IMR-90 (cell line): ENCODE data around the gene HPCAL4. TPM values are rescaled to one million over a fixed set of nuclear protein-coding genes. Genes with fewer than 3 reads are reported as not detected.

ENCODE experiments used
- ATAC-seq: fragments of 200-7000 bp; cut with Tn5 transposase; 2 replicates; pipeline ENCODE4 v1.9.1; 2020; ENCODE audit warnings: low read depth, mild to moderate bottlenecking, moderate library complexity
- BruUV-seq: library from RNA; stranded (reverse); fragments of 400-500 nt; replicated peaks from 2 replicates; lab custom pipeline; 2021; lab: Mats Ljungman, UMichigan
- CTCF ChIA-PET: fragments of 300-600 bp; formaldehyde crosslinking; extraction: SDS; loops from one replicate; lab custom pipeline; 2021; ENCODE audit warnings: antibody characterized with exemption; lab: Yijun Ruan, JAX
- POLR2A ChIA-PET: fragments of 300-600 bp; sonication (Branson Sonifier 250); formaldehyde crosslinking; loops from one replicate; lab custom pipeline; 2022; ENCODE audit warnings: antibody characterized with exemption; ENCODE audit not compliant: unreplicated experiment; lab: Charles Lee
- DNase-seq: peaks from one replicate; pipeline ENCODE4 v3.0.0; 2013
- H2AFZ ChIP-seq: replicated peaks from 2 replicates; pipeline ENCODE3; 2013; ENCODE audit warnings: low read length, mild to moderate bottlenecking; ENCODE audit not compliant: poor library complexity
- H2AK5ac ChIP-seq: 2 replicates; pipeline ENCODE4 v1.6.1; 2013; ENCODE audit warnings: low read depth, low read length, inconsistent platforms
- H2AK9ac ChIP-seq: replicated peaks from 2 replicates; pipeline ENCODE3; 2013; ENCODE audit warnings: mild to moderate bottlenecking, low read depth, low read length, moderate library complexity; ENCODE audit not compliant: poor library complexity
- H2BK120ac ChIP-seq: 2 replicates; pipeline ENCODE4 v1.6.1; 2013; ENCODE audit warnings: low read depth, low read length, inconsistent platforms
- H2BK15ac ChIP-seq: 3 replicates; pipeline ENCODE4 v1.6.1; 2013; ENCODE audit warnings: low read depth, low read length, inconsistent platforms
- H2BK20ac ChIP-seq: 2 replicates; pipeline ENCODE4 v1.6.1; 2013; ENCODE audit warnings: low read depth, mild to moderate bottlenecking, inconsistent platforms, low read length, moderate library complexity
- H2BK5ac ChIP-seq: 2 replicates; pipeline ENCODE4 v1.6.1; 2013; ENCODE audit warnings: mild to moderate bottlenecking, low read depth, low read length, inconsistent platforms; ENCODE audit not compliant: poor library complexity, severe bottlenecking
- H3K14ac ChIP-seq: replicated peaks from 2 replicates; pipeline ENCODE4 v1.6.1; 2013; ENCODE audit warnings: low read depth, low read length, inconsistent platforms
- H3K18ac ChIP-seq: 2 replicates; pipeline ENCODE4 v1.6.1; 2013; ENCODE audit warnings: low read depth, low read length, control low read depth
- H3K23ac ChIP-seq: 2 replicates; pipeline ENCODE4 v1.6.1; 2013; ENCODE audit warnings: low read depth, low read length, inconsistent platforms
- H3K27ac ChIP-seq: 2 replicates; pipeline ENCODE4 v1.5.1; 2013; ENCODE audit warnings: mild to moderate bottlenecking, control low read depth, low read length; ENCODE audit not compliant: insufficient read depth
- H3K27me3 ChIP-seq: 2 replicates; pipeline ENCODE4 v1.6.1; 2013; ENCODE audit warnings: low read length; ENCODE audit not compliant: control insufficient read depth, insufficient read depth
- H3K36me3 ChIP-seq: 2 replicates; pipeline ENCODE4 v1.6.1; 2013; ENCODE audit warnings: low read length, mixed read lengths; ENCODE audit not compliant: control insufficient read depth, insufficient read depth
- H3K4ac ChIP-seq: 2 replicates; pipeline ENCODE4 v1.6.1; 2013; ENCODE audit warnings: low read depth, low read length, inconsistent platforms
- H3K4me1 ChIP-seq: 2 replicates; pipeline ENCODE4 v1.6.1; 2013; ENCODE audit warnings: low read length, mixed read lengths; ENCODE audit not compliant: control insufficient read depth, insufficient read depth
- H3K4me2 ChIP-seq: 2 replicates; pipeline ENCODE4 v1.6.1; 2013; ENCODE audit warnings: low read depth, mild to moderate bottlenecking, control low read depth, low read length, moderate library complexity
- H3K4me3 ChIP-seq: 2 replicates; pipeline ENCODE4 v1.5.1; 2013; ENCODE audit warnings: low read depth, mild to moderate bottlenecking, control low read depth, low read length, moderate library complexity; ENCODE audit not compliant: insufficient read depth
- H3K56ac ChIP-seq: 2 replicates; pipeline ENCODE4 v1.6.1; 2013; ENCODE audit warnings: low read length, inconsistent platforms; ENCODE audit not compliant: insufficient read depth; ENCODE audit errors: extremely low read depth
- H3K79me1 ChIP-seq, 2 experiments: 2 replicates each; pipeline ENCODE4 v1.6.1; 2013; ENCODE audit warnings: low read length in 2 of 2, inconsistent platforms in 1 of 2, low read depth in 1 of 2
- H3K9ac ChIP-seq: 2 replicates; pipeline ENCODE4 v1.6.1; 2013; ENCODE audit warnings: low read depth, low read length, control low read depth
- H3K9me1 ChIP-seq: 2 replicates; pipeline ENCODE4 v1.6.1; 2013; ENCODE audit warnings: low read length, inconsistent platforms; ENCODE audit not compliant: insufficient read depth
- H3K9me3 ChIP-seq: 2 replicates; pipeline ENCODE4 v1.6.1; 2013; ENCODE audit warnings: low read length; ENCODE audit not compliant: control insufficient read depth, insufficient read depth
- H4K20me1 ChIP-seq: 2 replicates; pipeline ENCODE4 v1.6.1; 2013; ENCODE audit warnings: low read length, inconsistent platforms; ENCODE audit not compliant: insufficient read depth
- H4K5ac ChIP-seq: 2 replicates; pipeline ENCODE4 v1.6.1; 2013; ENCODE audit warnings: mild to moderate bottlenecking, low read depth, low read length, control low read depth
- H4K8ac ChIP-seq, 2 experiments: 2 replicates each; pipeline ENCODE4 v1.6.1; 2013; ENCODE audit warnings: low read depth in 2 of 2, low read length in 2 of 2, control low read depth in 1 of 2, inconsistent platforms in 1 of 2
- H4K91ac ChIP-seq: 2 replicates; pipeline ENCODE4 v1.6.1; 2013; ENCODE audit warnings: low read depth, low read length, inconsistent platforms; ENCODE audit not compliant: insufficient read depth
- CEBPB ChIP-seq: IDR thresholded peaks from 2 replicates; pipeline ENCODE4 v1.6.1; 2012; ENCODE audit warnings: low read depth, low read length, improper control_type of control experiment
- ELK1 ChIP-seq: fragments of 150-350 bp; IDR thresholded peaks from 2 replicates; pipeline ENCODE4 v1.6.1; 2016; ENCODE audit warnings: low read depth, mild to moderate bottlenecking, low read length, moderate library complexity, borderline replicate concordance
- FOS ChIP-seq: fragments of 150-350 bp; IDR thresholded peaks from 2 replicates; pipeline ENCODE4 v1.6.1; 2016; ENCODE audit warnings: low read depth, low read length
- MAZ ChIP-seq: IDR thresholded peaks from 2 replicates; pipeline ENCODE4 v1.6.1; 2012; ENCODE audit warnings: low read depth, mild to moderate bottlenecking, low read length, improper control_type of control experiment, moderate library complexity, borderline replicate concordance
- MXI1 ChIP-seq: IDR thresholded peaks from 2 replicates; pipeline ENCODE4 v1.6.1; 2012; ENCODE audit warnings: low read depth, mild to moderate bottlenecking, low read length, moderate library complexity, borderline replicate concordance
- NFE2L2 ChIP-seq: fragments of 150-350 bp; IDR thresholded peaks from 2 replicates; pipeline ENCODE4 v1.6.1; 2016; ENCODE audit warnings: low read depth, mild to moderate bottlenecking, low read length
- POLR2A ChIP-seq: IDR thresholded peaks from 2 replicates; pipeline ENCODE4 v1.6.1; 2012; ENCODE audit warnings: mild to moderate bottlenecking, low read depth, low read length
- RAD21 ChIP-seq: IDR thresholded peaks from 2 replicates; pipeline ENCODE4 v1.6.1; 2012; ENCODE audit warnings: low read length, improper control_type of control experiment
- RFX5 ChIP-seq: IDR thresholded peaks from 2 replicates; pipeline ENCODE4 v1.8.0; 2012; ENCODE audit warnings: low read depth, mild to moderate bottlenecking, low read length, moderate library complexity
- SMC3 ChIP-seq: fragments of 150-350 bp; IDR thresholded peaks from 2 replicates; pipeline ENCODE4 v1.6.1; 2016; ENCODE audit warnings: low read depth, mild to moderate bottlenecking, antibody characterized with exemption, low read length, moderate library complexity
- WGBS, 2 experiments: methylation state at CpG; one replicate each; pipeline versions ENCODE4 v1.1.5 to v1.1.7; 2013; ENCODE audit warnings: missing lambda C conversion rate in 2 of 2; ENCODE audit not compliant: insufficient read length in 1 of 2; ENCODE audit errors: extremely low coverage in 2 of 2; 5-methylcytosine and 5-hydroxymethylcytosine counted together
- dilution Hi-C: fragments of 300-500 bp; cut with HindIII; formaldehyde crosslinking; loops from one replicate; pipeline ENCODE4 v1.14.3; 2018; ENCODE audit warnings: low sequenced_read_pairs; ENCODE audit not compliant: unreplicated experiment
- in situ Hi-C: fragments of 300-500 bp; cut with MboI; formaldehyde crosslinking; loops from 3 replicates; pipeline ENCODE4 v1.14.3; 2019; ENCODE audit warnings: low sequenced_read_pairs, inconsistent platforms, mixed read lengths
- intact Hi-C: fragments of 100-400 bp; cut with micrococcal nuclease; formaldehyde crosslinking; loops from 2 replicates; pipeline ENCODE4 v1.10.0; 2022
- polyA plus RNA-seq, 3 experiments: library from polyadenylated mRNA; depleted of rRNA; stranded (reverse); fragments of >200 nt; gene quantifications; 2 replicates each; pipeline ENCODE4 v1.2.3, GENCODE V29; 2012; ENCODE audit warnings: low replicate concordance in 1 of 3
- total RNA-seq: library from RNA; depleted of rRNA; stranded (reverse); fragments of >200 nt; gene quantifications from 2 replicates; pipeline ENCODE4 v1.2.3, GENCODE V29; 2012

The HPCAL4 gene
- total and polyA plus RNA-seq, 2 of the 4 experiments (the other 2 are of a cell fraction) = 0.02 TPM; not detected in 1

GRCh38 chr1:39633422-39633821 is 57.8 kb downstream of the HPCAL4 start:
- no peak overlapping the region for H2BK5ac ChIP-seq
- no peak overlapping the region for H3K18ac ChIP-seq
- H2BK120ac ChIP-seq = no peak overlapping the region
- H3K36me3 ChIP-seq = no peaks in the 10 kb centered on the region
- CTCF ChIA-PET = no interaction called here
- peaks cover 4% of the 10 kb centered on the region; the same call in 1 of the 2 replicates for H3K9me1 ChIP-seq
- H3K4me1 ChIP-seq = no peaks in the 10 kb centered on the region; the same call in 1 of the 2 replicates
- no peaks in the 10 kb centered on the region for H3K9me3 ChIP-seq
- no peak overlapping the region for H4K8ac ChIP-seq
- H2AK5ac ChIP-seq = no peak overlapping the region; the same call in 1 of the 2 replicates
- no peak overlapping the region for H3K27ac ChIP-seq
- H3K79me1 ChIP-seq = no peaks in the 10 kb centered on the region; a peak in 1 of 4 replicates
- no peak overlapping the region for H2BK20ac ChIP-seq
- WGBS, 2 experiments = 72% methylated on average over 2 of the region's 3 CpGs; no CpG with 5 or more reads in 1 of the 2 experiments
- no peak overlapping the region for H2AFZ ChIP-seq
- BruUV-seq = no TSS peak
- in situ Hi-C loops = no loop called here
- no peak for TF ChIP-seq MAZ
- no peak for TF ChIP-seq RFX5
- no peak for TF ChIP-seq NFE2L2
- no peak for TF ChIP-seq ELK1
- TF ChIP-seq MXI1 = no peak
- TF ChIP-seq RAD21 = no peak
- TF ChIP-seq FOS = no peak
- no peak for TF ChIP-seq CEBPB
- no peak for TF ChIP-seq POLR2A
- TF ChIP-seq SMC3 = no peak
- H3K4me2 ChIP-seq = peak overlapping the region; percentile 61; the same call in 1 of the 2 replicates
- dilution Hi-C loops = no loop called here
- ATAC-seq = no peak
- no peak overlapping the region for H3K4ac ChIP-seq
- no peak overlapping the region for H3K23ac ChIP-seq
- no peak overlapping the region for H2AK9ac ChIP-seq
- no peak overlapping the region for H3K9ac ChIP-seq
- POLR2A ChIA-PET = no interaction called here
- H3K56ac ChIP-seq = no peak overlapping the region
- H3K14ac ChIP-seq = no peak overlapping the region
- H4K5ac ChIP-seq = no peak overlapping the region
- intact Hi-C loops = no loop called here
- DNase-seq = no peak
- no peaks in the 10 kb centered on the region for H4K20me1 ChIP-seq
- no peak overlapping the region for H2BK15ac ChIP-seq
- no peak overlapping the region for H4K91ac ChIP-seq
- H3K4me3 ChIP-seq = no peak overlapping the region
- H3K27me3 ChIP-seq = peaks cover 26% of the 10 kb centered on the region; the same call in 1 of the 2 replicates
